Activated CD4-positive, alpha-beta memory T cell treated with anti-CD3 and anti-CD28 coated beads, Interleukin-2, amount 10 ng/mL, durations not matched to agents 7 days and 5 days (primary cell): Measurements from ENCODE around the gene FARS2. TPM values are rescaled to one million over a fixed set of nuclear protein-coding genes. Genes with fewer than 3 reads are reported as not detected.

ENCODE experiments used
- CTCF ChIA-PET: fragments of 350-600 bp; sonication (Branson Sonifier 250); formaldehyde crosslinking; loops from one replicate; lab custom pipeline; 2021; ENCODE audit warnings: antibody characterized with exemption, inconsistent platforms; lab: Charles Lee
- POLR2A ChIA-PET: fragments of 350-600 bp; sonication (Branson Sonifier 250); formaldehyde crosslinking; loops from one replicate; lab custom pipeline; 2021; ENCODE audit warnings: antibody characterized with exemption; lab: Charles Lee
- DNase-seq: peaks from one replicate; pipeline ENCODE4 v3.0.0-alpha.2; 2020
- H3K27ac Mint-ChIP-seq: one replicate; pipeline ENCODE4 v1.8.0; 2021; ENCODE audit warnings: mild to moderate bottlenecking, mixed read lengths
- H3K27me3 Mint-ChIP-seq: one replicate; pipeline ENCODE4 v1.8.0; 2021; ENCODE audit warnings: mixed read lengths
- H3K36me3 Mint-ChIP-seq: one replicate; pipeline ENCODE4 v1.8.0; 2021; ENCODE audit warnings: low read depth, mixed read lengths
- H3K4me1 Mint-ChIP-seq: one replicate; pipeline ENCODE4 v1.8.0; 2021; ENCODE audit warnings: mixed read lengths
- H3K4me3 Mint-ChIP-seq: one replicate; pipeline ENCODE4 v1.8.0; 2021; ENCODE audit warnings: mild to moderate bottlenecking, mixed read lengths
- H3K9me3 Mint-ChIP-seq: one replicate; pipeline ENCODE4 v1.8.0; 2021; ENCODE audit warnings: mixed read lengths
- total RNA-seq, 2 experiments: library from RNA; stranded (reverse); gene quantifications; one replicate each; pipeline ENCODE4 v1.2.3, GENCODE V29; 2021

The FARS2 gene
- total RNA-seq, 2 experiments from 2014 or later: 17.6 to 18.7 TPM

DNA sequence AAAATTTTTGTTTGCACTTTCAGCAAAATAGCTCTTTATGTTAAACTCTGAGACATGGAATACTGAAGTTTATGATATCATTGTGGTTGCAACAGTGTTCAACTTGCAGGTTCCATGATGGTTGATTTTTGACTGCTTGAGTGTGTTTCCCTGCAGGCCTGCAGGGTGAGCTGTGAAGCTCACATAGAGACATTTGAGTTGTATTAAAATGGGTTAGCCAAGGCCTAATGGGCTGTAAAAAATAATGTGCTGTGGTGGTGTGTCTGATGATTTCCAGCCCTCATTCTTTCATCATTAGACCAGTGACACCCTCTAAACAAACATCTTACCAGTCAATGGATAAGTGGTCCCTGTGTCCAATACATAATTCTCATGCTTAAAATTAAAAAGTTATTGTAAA is 321.4 kb downstream of the FARS2 start:
- Mint-ChIP-seq H3K4me1 (no peaks in the 10 kb centered on the region), H3K27ac (no peak overlapping the region), H3K27me3 (no peaks in the 10 kb centered on the region), H3K4me3 (no peak overlapping the region), H3K9me3 (peaks cover 12% of the 10 kb centered on the region), H3K36me3 (peaks cover 13% of the 10 kb centered on the region)
- POLR2A ChIA-PET: no interaction called here
- CTCF ChIA-PET: no interaction called here
- no peak for DNase-seq

DNA sequence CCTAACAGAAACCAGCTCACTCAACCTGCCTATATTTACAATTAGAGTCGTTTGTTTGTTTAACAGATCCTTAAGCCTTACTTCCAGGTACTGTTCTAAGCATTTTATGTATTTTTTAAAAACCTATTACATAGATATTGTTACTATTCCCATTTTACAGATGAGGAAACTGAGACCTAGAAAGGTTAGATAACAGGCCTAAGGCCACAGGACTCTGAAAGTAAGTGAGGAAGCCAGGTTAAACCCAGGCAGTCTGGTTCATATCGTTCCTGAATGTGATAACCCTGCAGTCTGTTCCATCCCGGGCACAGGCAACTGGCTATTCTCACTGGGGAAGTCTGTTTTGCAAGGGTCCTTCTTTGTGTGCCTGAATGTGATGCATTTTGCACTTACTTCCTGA is 322.2 kb downstream of the FARS2 start:
- no peak overlapping the region for H3K27ac Mint-ChIP-seq
- H3K9me3 Mint-ChIP-seq: peaks cover 12% of the 10 kb centered on the region
- POLR2A ChIA-PET: no interaction called here
- no peak overlapping the region for H3K4me3 Mint-ChIP-seq
- H3K36me3 Mint-ChIP-seq: peaks cover 13% of the 10 kb centered on the region
- no peak for DNase-seq
- CTCF ChIA-PET: no interaction called here
- no peaks in the 10 kb centered on the region for H3K27me3 Mint-ChIP-seq
- H3K4me1 Mint-ChIP-seq: no peaks in the 10 kb centered on the region

DNA sequence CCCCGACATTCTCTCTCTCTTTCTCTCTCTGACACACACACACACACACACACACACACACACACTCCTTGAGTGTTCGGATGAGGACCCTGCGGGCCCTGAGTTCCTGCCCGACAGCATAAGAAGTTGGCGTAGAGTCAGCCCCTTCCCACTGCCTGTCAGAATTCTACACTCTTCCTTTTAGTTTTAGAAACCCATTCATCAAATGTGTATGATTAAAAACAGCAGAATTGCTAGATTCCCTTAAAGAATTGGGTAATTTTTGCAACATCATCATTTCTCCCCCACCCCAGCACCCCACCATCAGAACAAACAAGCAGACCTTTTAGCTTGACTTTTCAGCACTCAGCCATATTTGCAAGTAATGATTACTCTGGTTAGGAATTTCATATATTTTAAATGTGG is 322.8 kb downstream of the FARS2 start:
- H3K27me3 Mint-ChIP-seq: no peaks in the 10 kb centered on the region
- H3K36me3 Mint-ChIP-seq: peaks cover 13% of the 10 kb centered on the region
- no peak for DNase-seq
- no peak overlapping the region for H3K4me3 Mint-ChIP-seq
- H3K27ac Mint-ChIP-seq: no peak overlapping the region
- peaks cover 12% of the 10 kb centered on the region for H3K9me3 Mint-ChIP-seq
- POLR2A ChIA-PET: no interaction called here
- CTCF ChIA-PET: no interaction called here
- H3K4me1 Mint-ChIP-seq: no peaks in the 10 kb centered on the region

DNA sequence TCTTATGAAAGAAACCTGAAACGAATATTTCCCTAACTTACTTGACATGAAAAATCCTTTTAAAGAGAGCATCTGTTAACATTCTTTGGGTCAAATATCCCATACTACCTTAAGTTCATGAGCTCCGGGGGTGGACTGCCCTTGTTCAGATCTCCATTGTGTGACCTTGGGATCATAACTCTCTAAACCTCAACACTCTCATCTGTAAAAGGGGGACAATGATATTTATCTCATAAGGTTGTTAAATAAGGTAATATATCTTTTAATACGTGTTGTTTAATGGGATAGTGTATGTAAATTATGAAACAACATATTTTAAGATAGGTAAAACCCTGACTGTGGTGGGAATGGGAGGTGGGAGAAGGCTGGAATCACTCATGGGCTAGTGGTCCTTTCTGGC is 326.3 kb downstream of the FARS2 start:
- H3K27ac Mint-ChIP-seq: no peak overlapping the region
- H3K4me1 Mint-ChIP-seq: no peaks in the 10 kb centered on the region
- no peak overlapping the region for H3K4me3 Mint-ChIP-seq
- H3K27me3 Mint-ChIP-seq: no peaks in the 10 kb centered on the region
- ChIA-PET POLR2A (no interaction called here), CTCF (no interaction called here)
- H3K36me3 Mint-ChIP-seq: peaks cover 13% of the 10 kb centered on the region
- H3K9me3 Mint-ChIP-seq: peaks cover 12% of the 10 kb centered on the region
- DNase-seq: no peak

DNA sequence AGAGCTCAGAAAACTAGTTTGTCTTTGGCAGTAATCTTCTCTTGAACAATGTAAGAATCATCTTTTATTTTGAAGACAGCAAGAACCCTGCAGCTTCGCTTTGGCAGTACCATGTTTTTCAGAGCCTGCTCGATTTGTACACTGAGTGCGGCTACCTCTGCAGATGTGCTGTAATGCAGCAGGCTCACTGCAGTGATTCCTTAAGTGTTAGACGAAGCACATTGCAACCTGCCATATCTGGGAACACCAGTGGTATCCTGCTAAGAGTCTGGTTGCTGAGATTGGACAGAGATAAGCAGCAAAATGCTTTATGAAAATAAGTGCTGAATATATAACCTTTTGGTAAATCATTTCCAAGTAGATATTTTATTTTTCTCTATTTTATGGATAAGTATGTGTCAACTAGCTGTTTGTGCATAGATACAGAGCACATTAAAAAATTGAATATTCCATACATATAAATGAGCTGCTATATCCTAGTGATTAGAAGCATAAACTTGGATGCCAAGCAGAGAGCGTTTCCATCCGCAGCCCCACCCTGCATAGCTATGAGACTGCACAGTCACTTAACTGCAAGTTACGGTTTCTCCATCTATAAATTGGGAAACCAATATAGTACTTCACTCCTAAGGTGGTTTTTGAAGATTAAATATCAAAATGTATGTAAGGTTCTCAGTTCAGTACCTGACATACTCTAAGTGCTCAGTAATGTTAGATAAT is 328.3 kb downstream of the FARS2 start:
- no peak for DNase-seq
- CTCF ChIA-PET: no interaction called here
- no peak overlapping the region for H3K4me3 Mint-ChIP-seq
- peaks cover 8% of the 10 kb centered on the region for H3K36me3 Mint-ChIP-seq
- POLR2A ChIA-PET: no interaction called here
- peaks cover 11% of the 10 kb centered on the region for H3K9me3 Mint-ChIP-seq
- no peaks in the 10 kb centered on the region for H3K4me1 Mint-ChIP-seq
- no peaks in the 10 kb centered on the region for H3K27me3 Mint-ChIP-seq
- no peak overlapping the region for H3K27ac Mint-ChIP-seq

DNA sequence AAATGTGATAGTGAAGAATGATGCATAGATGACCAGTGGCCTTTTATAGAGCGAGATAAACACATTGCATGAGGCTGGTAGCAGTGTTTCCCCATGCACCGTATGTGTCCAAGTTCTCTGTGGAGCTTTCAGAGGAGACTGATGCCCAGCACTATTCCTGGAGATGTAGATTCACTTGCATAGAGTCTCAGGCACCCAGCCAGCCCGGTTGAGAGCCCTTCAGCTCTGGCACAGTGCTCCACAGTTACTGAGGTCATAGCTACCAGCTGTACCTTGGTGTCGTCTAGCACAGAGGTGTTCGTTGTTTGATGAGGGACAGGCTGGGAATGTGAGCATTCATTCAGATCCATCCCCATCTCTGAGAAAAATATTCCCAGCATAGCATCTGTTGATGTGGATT is 328.9 kb downstream of the FARS2 start:
- peaks cover 6% of the 10 kb centered on the region for H3K36me3 Mint-ChIP-seq
- H3K27me3 Mint-ChIP-seq: no peaks in the 10 kb centered on the region
- no peak for DNase-seq
- CTCF ChIA-PET: no interaction called here
- H3K27ac Mint-ChIP-seq: no peak overlapping the region
- H3K9me3 Mint-ChIP-seq: peaks cover 10% of the 10 kb centered on the region
- POLR2A ChIA-PET: no interaction called here
- H3K4me3 Mint-ChIP-seq: no peak overlapping the region
- no peaks in the 10 kb centered on the region for H3K4me1 Mint-ChIP-seq

DNA sequence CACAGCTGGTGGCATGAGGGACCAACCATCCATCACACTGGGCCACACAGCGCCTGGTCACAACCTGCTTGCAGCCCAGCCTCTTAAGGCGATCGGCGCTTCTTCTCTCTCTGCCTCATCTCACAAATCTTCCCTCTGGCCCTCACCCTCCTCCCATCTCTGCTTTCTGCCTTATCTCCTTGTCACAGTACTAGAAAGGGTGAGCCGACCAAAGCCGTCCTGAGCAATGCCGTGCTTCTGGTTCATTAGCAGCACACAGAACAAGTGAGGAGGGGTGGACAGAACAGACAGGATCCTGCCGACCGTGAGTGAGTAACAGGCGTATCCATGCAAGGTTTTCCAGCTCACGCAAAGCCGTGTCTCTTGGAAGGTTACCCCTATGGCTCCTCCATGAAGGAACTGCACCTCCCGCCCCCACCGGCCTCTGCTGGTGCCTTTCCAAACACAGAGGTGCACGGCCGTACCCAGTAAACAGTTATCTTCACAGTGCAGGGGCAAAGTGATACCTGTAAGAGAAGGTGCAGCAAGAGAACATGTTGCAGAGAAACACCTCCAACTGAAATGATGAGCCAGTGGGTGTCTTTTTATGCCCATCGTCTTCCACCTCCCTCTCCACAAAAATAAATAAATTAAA is 331.7 kb downstream of the FARS2 start:
- Mint-ChIP-seq H3K4me3 (no peak overlapping the region), H3K4me1 (no peaks in the 10 kb centered on the region), H3K9me3 (no peaks in the 10 kb centered on the region), H3K27me3 (no peaks in the 10 kb centered on the region), H3K36me3 (no peaks in the 10 kb centered on the region), H3K27ac (no peak overlapping the region)
- DNase-seq: no peak
- ChIA-PET POLR2A (no interaction called here), CTCF (no interaction called here)

DNA sequence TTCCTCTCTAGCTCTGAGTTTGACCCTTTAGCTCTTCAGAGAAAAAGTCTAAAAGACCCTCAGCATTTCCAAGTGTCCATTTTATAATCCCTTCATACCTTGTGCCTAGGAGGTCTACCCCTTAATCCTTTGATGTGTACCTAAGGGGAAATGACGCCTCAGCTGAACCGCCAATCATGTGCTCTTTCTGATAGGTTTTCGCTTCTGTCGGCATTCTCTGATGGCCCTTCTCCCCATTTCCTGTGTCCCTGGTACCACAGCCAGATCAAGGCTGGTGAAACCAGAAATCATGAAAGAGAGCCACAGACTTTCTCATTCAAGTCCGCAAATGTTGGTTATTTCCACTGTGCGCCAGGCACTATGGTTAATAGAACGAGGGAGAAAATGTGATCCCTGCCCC is 333.9 kb downstream of the FARS2 start:
- DNase-seq: no peak
- ChIA-PET POLR2A (no interaction called here), CTCF (no interaction called here)
- H3K9me3 Mint-ChIP-seq: no peaks in the 10 kb centered on the region
- H3K27ac Mint-ChIP-seq: no peak overlapping the region
- no peaks in the 10 kb centered on the region for H3K27me3 Mint-ChIP-seq
- no peaks in the 10 kb centered on the region for H3K36me3 Mint-ChIP-seq
- no peaks in the 10 kb centered on the region for H3K4me1 Mint-ChIP-seq
- no peak overlapping the region for H3K4me3 Mint-ChIP-seq

DNA sequence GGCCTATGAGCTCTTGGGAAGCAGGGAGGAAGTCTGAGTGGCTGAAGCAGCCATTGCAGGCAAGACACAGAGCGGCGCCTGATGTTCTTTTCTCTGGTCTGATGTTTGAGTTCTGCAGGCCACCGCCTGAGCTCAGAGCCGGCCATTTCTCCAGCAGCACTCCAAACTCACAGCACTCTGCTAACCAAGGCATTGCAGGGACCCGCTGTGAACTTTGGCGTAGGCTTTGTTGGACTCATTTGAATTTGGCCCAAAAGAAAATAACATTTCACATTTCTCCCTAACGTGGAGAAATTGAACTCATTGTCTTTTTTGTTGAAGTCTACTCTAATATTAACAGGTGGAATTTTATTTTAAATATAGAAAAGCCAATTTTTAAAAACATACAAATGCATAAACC is 336.1 kb downstream of the FARS2 start:
- H3K36me3 Mint-ChIP-seq: no peaks in the 10 kb centered on the region
- POLR2A ChIA-PET: no interaction called here

DNA sequence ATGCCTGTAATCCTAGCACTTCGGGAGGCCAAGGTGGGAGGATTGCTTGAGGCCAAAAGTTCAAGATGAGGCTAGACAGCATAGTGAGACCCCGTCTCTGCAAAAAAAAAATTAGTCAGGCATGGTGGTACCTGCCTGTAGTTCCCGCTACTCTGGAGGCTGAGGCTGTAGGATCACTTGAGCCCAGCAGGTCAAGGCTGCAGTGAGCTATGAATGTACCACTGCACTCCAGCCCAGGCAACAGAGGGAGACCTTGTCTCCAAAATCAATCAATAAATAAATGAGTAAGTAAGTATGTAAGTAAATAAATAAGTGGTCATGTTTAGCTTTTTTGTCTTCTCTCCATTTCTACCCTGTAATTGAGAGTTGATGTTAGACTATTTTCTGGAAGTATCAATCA is 336.8 kb downstream of the FARS2 start:
- ChIA-PET POLR2A (no interaction called here), CTCF (no interaction called here)
- Mint-ChIP-seq H3K36me3 (no peaks in the 10 kb centered on the region), H3K27me3 (no peaks in the 10 kb centered on the region), H3K4me1 (no peaks in the 10 kb centered on the region), H3K4me3 (no peak overlapping the region), H3K27ac (no peak overlapping the region), H3K9me3 (no peaks in the 10 kb centered on the region)
- no peak for DNase-seq

More for the DNA sequence above, 336.1 kb downstream of the FARS2 start:
- H3K27ac Mint-ChIP-seq: no peak overlapping the region
- DNase-seq: no peak
- CTCF ChIA-PET: no interaction called here
- no peaks in the 10 kb centered on the region for H3K27me3 Mint-ChIP-seq
- no peaks in the 10 kb centered on the region for H3K4me1 Mint-ChIP-seq
- H3K4me3 Mint-ChIP-seq: no peak overlapping the region
- no peaks in the 10 kb centered on the region for H3K9me3 Mint-ChIP-seq

DNA sequence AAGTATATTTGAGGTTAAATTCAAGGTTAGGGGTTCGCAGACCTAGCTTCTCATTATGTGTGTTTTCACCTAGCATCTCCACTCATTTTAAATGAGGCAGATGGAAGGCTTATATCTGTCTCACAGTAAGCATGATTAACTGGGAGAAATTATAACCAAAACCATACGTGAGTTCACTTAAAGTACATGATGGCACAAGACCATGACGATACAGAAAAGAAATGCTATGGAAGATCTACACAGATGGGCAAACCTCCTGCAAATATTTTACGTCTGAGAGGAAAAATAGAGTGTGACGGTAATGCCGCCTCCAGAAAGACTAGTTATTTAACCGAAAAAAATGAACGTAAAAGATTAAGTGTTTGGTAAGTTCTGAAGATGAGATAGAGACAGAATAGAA is 337.8 kb downstream of the FARS2 start:
- no peak overlapping the region for H3K4me3 Mint-ChIP-seq
- no peak overlapping the region for H3K27ac Mint-ChIP-seq
- H3K36me3 Mint-ChIP-seq: no peaks in the 10 kb centered on the region
- ChIA-PET CTCF (interaction anchor here (0.6 kb wide), 1 partner anchor 1319 kb away, joined by 4 read pairs; no protein-coding TSS in a partner anchor), POLR2A (no interaction called here)
- no peaks in the 10 kb centered on the region for H3K4me1 Mint-ChIP-seq
- DNase-seq: no peak
- no peaks in the 10 kb centered on the region for H3K9me3 Mint-ChIP-seq
- H3K27me3 Mint-ChIP-seq: no peaks in the 10 kb centered on the region

DNA sequence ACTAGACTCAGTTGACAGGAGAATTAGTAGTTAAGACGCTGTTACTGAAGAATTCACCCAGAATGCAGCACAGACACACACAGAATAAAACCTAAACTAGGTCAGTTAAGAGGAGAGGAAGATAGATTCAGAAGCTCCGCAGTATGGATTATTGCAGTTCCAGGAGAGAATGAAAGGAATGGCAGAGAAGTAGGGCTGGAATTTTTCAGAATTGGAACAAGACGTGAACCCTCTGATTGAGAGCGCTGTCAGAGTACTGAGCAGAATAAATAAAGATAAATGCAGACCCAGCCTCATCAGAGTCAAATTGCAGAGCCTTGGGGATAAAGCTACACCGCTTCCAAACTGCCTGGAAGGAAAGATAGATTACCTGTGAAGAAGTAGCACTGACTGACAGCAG is 344.6 kb downstream of the FARS2 start:
- Mint-ChIP-seq H3K36me3 (no peaks in the 10 kb centered on the region), H3K9me3 (no peaks in the 10 kb centered on the region), H3K27ac (no peak overlapping the region), H3K27me3 (no peaks in the 10 kb centered on the region), H3K4me1 (no peaks in the 10 kb centered on the region), H3K4me3 (no peak overlapping the region)
- DNase-seq: no peak
- ChIA-PET POLR2A (no interaction called here), CTCF (no interaction called here)

DNA sequence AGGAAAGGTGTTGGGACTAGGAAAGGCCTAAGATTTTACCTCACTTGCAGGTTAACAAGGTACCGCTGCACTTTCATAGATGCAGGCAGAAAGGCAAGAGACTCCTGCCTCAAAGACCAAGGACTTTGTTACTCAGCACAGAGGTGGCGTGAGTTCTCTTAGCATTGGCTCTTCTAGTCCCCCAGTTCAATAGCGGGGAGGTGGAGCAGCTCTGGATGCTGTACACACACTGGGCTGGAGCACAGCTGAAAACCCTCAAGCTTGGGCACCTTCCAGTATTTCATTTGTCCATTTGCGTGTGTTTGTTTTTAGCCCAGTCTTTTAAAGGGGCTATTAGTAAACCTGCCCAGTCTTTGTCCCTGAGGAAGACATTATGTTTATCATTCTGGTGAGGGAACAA is 345.2 kb downstream of the FARS2 start:
- CTCF ChIA-PET: no interaction called here
- H3K4me1 Mint-ChIP-seq: no peaks in the 10 kb centered on the region

DNA sequence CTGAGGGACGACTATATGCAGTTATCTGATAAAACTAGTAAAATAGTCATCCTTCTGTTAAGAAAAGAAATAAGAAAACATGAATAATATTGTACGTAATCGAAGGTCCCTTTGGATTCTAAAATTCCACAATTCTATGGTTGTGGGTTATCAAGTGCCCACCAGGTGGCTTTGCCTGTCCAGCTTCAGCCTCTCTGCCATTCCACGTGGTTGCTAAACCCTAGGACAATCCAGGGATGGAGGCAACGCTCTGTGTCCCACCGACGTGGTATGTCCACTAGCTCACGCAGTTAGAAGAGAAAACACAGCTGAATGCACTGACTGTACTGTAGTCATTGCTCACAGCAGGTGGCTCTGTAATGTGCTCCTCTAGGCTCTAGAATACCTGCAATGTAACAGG is 349.3 kb downstream of the FARS2 start:
- Mint-ChIP-seq H3K27me3 (no peaks in the 10 kb centered on the region), H3K36me3 (peaks cover 12% of the 10 kb centered on the region), H3K4me3 (no peak overlapping the region), H3K4me1 (no peaks in the 10 kb centered on the region), H3K27ac (no peak overlapping the region), H3K9me3 (no peaks in the 10 kb centered on the region)
- ChIA-PET CTCF (no interaction called here), POLR2A (no interaction called here)
- no peak for DNase-seq

More for the DNA sequence above, 345.2 kb downstream of the FARS2 start:
- DNase-seq: no peak
- no peaks in the 10 kb centered on the region for H3K9me3 Mint-ChIP-seq
- POLR2A ChIA-PET: no interaction called here
- no peak overlapping the region for H3K4me3 Mint-ChIP-seq
- H3K36me3 Mint-ChIP-seq: no peaks in the 10 kb centered on the region
- no peak overlapping the region for H3K27ac Mint-ChIP-seq
- H3K27me3 Mint-ChIP-seq: no peaks in the 10 kb centered on the region
